Stimulated activated CD4-positive, alpha-beta T cell treated with anti-CD3 and anti-CD28 coated beads, Interleukin-1b, Interleukin-23, amount 100 ng/mL, for 1 hour (primary cell): ENCODE results near the gene C3orf22.
A peak's percentile ranks its signal among the peaks of the same experiment; 100 is the strongest.

Experiments
- DNase-seq, 2 donors: peaks; one replicate each; pipeline ENCODE4 v3.0.0-alpha.2; 2020; ENCODE audit warnings: low read depth in 2 of 2

C3orf22 gene

GRCh38 chr3:126527455-126528211, 31.1 kb downstream of the C3orf22 start:
- no peak for DNase-seq

DNA sequence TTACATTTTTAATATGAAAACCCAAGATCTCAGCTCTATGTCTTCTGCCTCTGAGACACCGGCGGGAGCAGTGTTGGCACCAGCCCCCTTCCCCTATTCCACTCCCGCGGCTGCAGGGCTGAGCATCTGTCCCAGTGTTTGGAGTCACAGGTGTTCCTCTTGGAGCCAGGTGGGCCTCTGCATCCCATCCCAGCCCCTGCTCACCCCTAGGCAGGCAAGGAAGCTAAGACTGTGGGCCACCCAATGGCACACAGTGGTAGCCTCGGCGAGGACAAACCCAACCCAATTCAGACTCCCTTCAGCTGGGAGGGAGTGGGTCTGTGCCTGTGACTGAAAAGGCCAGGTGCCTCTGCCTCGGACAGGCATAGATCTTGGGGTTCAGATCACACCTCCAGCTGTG, 31.7 kb downstream of the C3orf22 start:
- DNase-seq: no peak

DNA sequence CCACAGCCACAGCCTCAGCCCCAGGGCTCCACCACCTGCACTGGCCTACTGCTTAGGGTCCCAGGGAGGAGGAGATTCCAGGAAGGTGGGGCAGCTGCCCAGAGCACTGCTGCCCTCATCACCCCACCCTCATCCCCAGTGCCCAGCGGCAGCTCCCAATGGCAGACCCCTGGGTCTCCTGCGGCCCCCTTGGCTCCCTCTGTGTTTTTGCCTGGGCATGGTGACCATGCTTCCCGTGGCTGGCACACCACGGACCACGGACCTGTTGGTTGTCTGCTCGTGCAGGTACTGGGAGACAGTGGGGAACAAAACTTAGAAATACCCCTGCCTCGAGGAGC, 32.1 kb downstream of the C3orf22 start:
- no peak for DNase-seq

- no peak for DNase-seq
Measured at GRCh38 chr3:126525853-126526667, 32.7 kb downstream of the C3orf22 start.

- DNase-seq: no peak
Measured at GRCh38 chr3:126525091-126525852, 33.5 kb downstream of the C3orf22 start.

- DNase-seq: no peak
Measured at GRCh38 chr3:126524429-126524988, 34.2 kb downstream of the C3orf22 start.

DNA sequence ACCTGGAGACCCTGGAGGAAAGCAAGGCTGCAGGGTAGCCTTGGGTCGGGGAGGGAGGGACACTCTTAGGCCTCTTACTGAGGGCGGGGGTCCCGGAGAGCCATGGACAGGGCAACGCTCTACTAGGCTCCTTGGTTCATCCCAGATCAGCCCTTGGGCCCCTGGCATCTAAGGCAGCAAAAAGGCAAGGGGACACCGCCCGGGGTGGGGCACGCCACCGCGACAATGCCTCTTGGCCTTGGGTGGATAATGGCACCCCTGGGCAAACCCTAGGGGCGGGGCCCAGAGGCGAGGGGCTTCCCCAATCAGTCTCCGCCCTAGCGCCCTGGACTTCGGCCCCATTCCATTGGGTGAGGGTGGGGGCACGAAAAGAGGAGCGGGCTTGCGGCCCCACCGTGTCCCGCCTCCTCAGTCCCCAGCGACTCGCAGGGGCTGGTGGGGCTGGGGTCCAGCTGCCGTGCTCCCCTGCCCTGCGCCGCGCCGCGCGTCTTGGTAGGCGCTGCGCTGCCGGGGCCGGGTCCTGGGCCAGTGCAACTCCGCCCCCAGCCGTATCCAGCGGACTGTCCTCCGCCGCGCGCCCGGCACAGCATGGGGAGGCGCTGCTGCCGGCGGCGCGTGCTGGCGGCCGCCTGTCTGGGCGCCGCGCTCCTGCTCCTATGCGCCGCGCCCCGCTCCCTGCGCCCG, 34.8 kb downstream of the C3orf22 start, which contains the start of gene CHST13:
Gene CHST13 (plus strand): TSS at position 411 of the 684 bp plus-strand sequence. CDS start 178 bp downstream, at position 589.
- no peak for DNase-seq

GRCh38 chr3:126522363-126522788, 36.4 kb downstream of the C3orf22 start:
- DNase-seq: peak in 1 of 2 donors; percentile 7

DNA sequence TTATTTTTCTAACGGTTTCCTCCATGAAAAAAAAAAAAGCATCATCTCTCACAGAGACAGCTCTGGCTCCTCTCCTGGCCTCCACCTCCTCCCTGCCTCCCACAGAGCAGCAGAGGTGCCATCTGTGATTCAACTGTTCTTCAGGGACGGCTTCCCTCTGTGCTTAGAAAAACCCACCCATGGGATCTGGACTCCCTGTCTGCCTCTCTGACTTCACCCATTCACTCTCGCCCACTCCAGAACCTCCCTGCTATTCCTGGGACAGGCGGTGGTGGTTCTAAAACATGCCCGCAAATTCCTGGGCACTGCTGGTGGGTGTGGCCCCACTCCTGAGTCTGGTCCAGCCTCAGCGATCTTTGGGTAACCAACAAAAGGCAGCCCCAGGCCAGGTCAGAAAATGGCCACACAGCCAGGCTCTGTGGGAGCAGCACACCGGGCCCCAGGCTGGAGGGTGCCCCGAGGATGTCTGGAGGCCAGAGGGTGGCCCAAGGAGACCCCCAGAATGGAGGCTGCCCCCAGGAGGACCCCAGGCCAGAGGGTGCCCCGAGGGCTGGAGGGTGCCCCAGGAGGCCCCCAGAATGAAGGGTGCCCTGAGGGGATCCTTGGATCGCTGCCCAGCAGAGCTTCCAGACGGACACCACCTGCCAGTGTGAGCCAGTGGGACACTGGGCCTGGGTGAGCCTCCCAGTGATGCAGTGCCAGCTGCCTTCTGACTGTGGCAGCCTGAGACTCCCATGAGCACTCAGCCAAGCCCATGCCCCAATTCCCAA, 37.4 kb downstream of the C3orf22 start:
- DNase-seq: no peak

DNA sequence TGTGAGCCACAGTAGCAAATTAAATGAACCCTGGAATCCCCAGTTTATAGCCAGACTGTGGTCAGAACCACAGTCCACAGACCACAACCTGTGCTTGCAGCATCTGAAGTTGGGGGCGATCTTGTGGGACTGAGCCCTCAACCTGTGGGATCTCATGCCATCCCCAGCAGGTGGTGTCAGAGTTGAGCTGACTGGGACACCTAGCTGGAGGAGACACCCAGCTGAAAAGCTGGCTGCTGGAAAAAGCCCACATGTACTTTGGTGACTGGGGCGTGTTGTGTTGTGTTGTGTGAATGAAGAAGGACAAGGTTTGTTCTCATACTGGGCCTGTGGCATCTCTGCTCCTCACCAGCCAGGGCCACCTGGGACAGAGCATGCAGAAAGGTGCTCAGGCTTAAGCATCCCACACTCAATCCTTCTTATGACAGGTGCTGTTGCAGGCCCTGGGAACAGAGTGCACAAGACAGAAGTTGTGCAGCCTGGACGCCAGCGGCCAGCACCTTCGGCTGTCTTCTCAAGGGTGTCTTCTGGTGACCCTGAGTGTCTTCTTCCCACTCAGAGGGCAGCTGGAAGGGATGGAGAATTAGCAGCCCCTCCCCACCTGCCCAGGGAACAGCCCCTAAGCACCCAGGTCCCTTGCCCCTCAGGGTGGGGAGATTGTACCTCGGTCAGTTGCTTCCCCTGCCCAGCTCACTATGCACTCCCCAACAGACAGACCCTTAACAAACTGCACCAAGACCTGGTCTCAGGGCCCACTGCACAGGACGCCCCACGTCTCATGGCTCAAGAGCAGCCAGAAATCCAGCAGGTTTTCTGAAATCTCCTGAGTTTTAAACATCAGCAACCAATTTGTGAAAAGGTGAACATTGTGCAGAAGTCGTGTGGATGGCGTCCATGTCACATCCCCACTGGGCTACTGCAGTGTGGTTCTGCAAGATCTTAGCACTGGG, 39.0 kb downstream of the C3orf22 start:
- DNase-seq: no peak

GRCh38 chr3:126518779-126519177, 40.0 kb downstream of the C3orf22 start:
- DNase-seq: no peak

DNA sequence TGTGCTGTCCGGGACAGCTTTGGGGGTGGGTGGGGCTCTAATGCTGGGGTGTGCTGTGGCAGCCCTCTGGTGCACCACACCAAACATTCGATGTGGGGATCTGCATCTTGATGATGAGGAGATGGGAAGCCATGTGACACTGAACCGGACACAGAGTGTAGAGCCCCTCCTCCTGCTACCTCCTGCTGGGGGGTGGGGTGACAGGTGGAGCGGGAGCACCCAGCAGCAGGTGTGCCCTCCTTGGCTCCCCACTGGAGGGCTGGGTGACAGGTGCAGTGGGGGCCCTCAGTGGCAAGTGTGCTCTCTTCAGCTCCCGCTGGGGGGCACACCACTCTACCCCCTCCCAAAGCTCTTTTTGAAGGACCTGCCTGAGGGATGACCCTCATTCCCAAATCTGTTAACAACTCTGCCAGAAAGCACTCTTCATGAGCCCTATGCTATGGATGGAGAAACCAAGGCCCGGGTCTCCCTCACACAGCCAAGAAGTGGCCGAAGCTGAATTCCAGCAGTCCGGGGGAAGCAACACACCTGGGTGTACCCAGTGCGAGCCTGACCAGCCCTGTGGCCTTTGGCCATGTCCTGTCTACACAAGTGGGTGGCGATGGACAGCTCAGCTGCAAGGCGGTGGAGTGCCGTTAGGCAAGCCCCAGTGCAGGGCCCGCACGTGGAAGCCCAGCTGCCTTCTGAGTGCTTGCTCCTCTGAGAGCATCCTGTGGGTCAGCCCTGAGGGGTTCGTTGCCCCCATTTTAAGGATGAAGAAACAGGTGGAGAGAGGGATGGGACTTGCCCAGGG, 40.5 kb downstream of the C3orf22 start:
- DNase-seq: no peak

- DNase-seq: no peak
Measured at GRCh38 chr3:126517291-126517951, 41.3 kb downstream of the C3orf22 start, which contains the start of gene UROC1. TSS of gene UROC1 (minus strand) at chr3:126517773. CDS start at chr3:126517719, 54 bp downstream.

- DNase-seq: no peak
Measured at GRCh38 chr3:126516936-126517290, 41.8 kb downstream of the C3orf22 start.

DNA sequence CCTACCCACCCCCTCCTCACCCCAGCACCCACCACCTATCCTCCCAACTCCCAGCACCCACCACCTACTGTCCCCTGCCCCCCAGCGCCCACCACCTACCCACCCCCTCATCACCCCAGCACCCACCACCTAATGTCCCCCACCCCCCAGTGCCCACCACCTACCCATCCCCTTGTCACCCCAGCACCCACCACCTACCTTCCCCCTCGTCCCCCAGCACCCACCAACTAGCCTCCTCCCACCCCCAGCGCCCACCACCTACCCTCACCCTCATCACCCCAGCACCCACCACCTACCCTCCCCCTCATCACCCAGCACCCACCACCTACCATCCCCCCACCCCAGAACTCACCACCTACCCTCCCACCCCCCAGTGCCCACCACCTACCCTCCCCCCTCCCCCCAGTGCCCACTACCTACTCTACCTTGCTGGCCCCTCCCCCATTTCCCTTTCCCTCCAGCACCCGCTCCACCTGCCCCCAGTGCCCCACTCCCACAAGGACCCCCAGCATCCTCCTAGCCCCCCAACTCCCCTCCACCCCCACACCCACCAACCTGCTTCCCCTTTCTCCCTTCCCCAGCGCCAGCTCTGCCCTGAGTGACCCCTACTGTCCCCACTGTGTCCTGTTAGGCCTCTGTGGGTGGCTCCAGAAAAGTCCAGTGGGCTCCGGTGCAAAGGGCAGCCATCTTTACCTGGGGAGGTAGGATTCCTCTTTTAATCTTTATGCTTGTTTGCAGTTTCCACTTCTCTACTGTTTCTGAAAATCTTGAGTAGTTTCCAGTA, 42.4 kb downstream of the C3orf22 start:
- no peak for DNase-seq

DNA sequence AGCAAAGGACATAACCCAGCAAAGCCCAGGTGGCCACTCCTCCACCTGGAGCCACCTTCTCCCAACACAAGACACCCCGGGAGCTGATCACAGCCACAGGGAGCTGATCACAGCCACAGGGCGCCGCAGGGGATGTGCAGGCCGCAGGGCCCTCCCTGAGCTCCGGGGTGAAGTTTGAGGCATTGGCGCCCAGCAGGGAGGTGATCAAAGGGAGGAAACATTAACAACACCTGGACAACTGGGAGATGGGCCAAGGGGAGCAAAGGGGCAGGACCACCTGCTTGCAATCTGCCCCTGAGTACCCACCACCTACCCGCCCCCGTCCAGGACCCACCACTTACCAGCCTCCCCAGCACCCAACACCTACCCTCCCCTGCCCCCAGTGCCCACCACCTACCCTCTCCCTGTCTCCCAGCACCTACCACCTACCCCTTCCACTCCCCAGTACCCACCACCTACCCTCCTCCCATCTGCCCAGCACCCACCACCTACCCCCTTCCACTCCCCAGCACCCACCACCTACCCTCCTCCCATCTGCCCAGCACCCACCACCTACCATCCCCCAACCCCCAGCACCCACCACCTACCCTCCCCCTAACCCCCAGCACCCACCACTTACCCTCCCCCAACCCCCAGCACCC, 43.5 kb downstream of the C3orf22 start:
- no peak for DNase-seq

GRCh38 chr3:126514161-126514560, 44.6 kb downstream of the C3orf22 start:
- DNase-seq: no peak
